GM06990 (cell line): Measurements from ENCODE around the gene KLHL36.
"Not testable (repeated sequence)": the region's sequence is repeated elsewhere in the genome, so short reads cannot be mapped to it uniquely, and the experiment has no call there.

Experiments used
- DNase-seq: peaks from one replicate; pipeline ENCODE4 v3.0.0-alpha.2; 2011; ENCODE audit not compliant: insufficient read length; ENCODE audit errors: extremely low read depth
- H3K27me3 ChIP-seq: replicated peaks from 2 replicates; pipeline ENCODE4 v1.6.0; 2011; ENCODE audit warnings: low read length; ENCODE audit not compliant: control insufficient read depth, insufficient read depth
- H3K36me3 ChIP-seq: 2 replicates; pipeline ENCODE4 v1.5.1; 2011; ENCODE audit warnings: low read length; ENCODE audit not compliant: control insufficient read depth, insufficient read depth
- H3K4me3 ChIP-seq: replicated peaks from 2 replicates; pipeline ENCODE4 v1.5.1; 2011; ENCODE audit warnings: low read depth, mild to moderate bottlenecking, control low read depth, low read length
- TF ChIP-seq, protein P1 (sequence below): IDR thresholded peaks from 2 replicates; pipeline ENCODE4 v1.5.1; 2011; ENCODE audit warnings: low read length, control low read depth, mild to moderate bottlenecking, inconsistent platforms; ENCODE audit not compliant: insufficient read depth, poor library complexity, severe bottlenecking

KLHL36 gene

DNA sequence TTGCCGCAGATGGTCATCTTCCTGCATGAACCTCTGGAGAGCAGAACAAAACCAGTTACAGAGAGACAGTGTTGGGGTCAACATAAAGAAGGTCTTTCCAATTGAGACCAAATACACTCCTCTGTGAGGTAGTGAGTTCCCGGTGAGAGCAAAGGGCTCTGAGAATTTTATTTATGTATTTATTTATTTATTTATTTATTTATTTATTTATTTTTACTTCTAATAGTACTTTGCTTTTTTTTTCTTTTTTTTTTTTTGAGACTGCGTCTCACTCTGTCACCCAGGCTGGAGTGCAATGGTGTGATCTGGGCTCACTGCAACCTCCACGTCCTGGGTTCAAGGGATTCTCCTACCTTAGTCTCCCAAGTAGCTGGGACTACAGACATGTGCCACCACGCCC lies 18.3 kb upstream of the KLHL36 start:
- Histone ChIP-seq H3K4me3 (no peak overlapping the region), H3K36me3 (no peaks in the 10 kb centered on the region), H3K27me3 (no peaks in the 10 kb centered on the region)
- TF ChIP-seq, protein P1, sequence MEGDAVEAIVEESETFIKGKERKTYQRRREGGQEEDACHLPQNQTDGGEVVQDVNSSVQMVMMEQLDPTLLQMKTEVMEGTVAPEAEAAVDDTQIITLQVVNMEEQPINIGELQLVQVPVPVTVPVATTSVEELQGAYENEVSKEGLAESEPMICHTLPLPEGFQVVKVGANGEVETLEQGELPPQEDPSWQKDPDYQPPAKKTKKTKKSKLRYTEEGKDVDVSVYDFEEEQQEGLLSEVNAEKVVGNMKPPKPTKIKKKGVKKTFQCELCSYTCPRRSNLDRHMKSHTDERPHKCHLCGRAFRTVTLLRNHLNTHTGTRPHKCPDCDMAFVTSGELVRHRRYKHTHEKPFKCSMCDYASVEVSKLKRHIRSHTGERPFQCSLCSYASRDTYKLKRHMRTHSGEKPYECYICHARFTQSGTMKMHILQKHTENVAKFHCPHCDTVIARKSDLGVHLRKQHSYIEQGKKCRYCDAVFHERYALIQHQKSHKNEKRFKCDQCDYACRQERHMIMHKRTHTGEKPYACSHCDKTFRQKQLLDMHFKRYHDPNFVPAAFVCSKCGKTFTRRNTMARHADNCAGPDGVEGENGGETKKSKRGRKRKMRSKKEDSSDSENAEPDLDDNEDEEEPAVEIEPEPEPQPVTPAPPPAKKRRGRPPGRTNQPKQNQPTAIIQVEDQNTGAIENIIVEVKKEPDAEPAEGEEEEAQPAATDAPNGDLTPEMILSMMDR: no peak
- DNase-seq: no peak

GRCh38 chr16:84630446-84631152 lies 17.7 kb upstream of the KLHL36 start:
- Histone ChIP-seq H3K27me3 (no peaks in the 10 kb centered on the region), H3K36me3 (no peaks in the 10 kb centered on the region), H3K4me3 (no peak overlapping the region)
- DNase-seq: no peak
- TF ChIP-seq, protein P1: no peak

DNA sequence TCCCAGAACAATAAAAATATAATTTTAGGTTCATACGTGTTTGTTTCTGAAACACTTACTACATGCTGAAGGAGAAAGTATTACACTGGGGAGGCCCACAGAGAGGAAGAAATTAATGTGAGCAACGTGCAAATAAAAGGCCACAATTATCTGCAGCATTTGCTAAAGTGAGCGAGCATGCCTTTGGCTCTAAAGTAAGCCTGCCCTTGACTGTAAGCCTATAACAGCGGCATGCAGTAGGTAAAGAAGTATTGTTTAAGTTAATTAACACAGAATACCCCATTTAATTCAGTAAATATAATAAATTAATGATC lies 17.2 kb upstream of the KLHL36 start:
- no peaks in the 10 kb centered on the region for H3K36me3 ChIP-seq
- H3K27me3 ChIP-seq: no peaks in the 10 kb centered on the region
- no peak for DNase-seq
- no peak overlapping the region for H3K4me3 ChIP-seq
- TF ChIP-seq, protein P1: no peak

- Histone ChIP-seq H3K27me3 (no peaks in the 10 kb centered on the region), H3K36me3 (no peaks in the 10 kb centered on the region), H3K4me3 (no peak overlapping the region)
- no peak for DNase-seq
- TF ChIP-seq, protein P1: no peak
These were observed 16.4 kb upstream of the KLHL36 start for GRCh38 chr16:84631886-84632285.

DNA sequence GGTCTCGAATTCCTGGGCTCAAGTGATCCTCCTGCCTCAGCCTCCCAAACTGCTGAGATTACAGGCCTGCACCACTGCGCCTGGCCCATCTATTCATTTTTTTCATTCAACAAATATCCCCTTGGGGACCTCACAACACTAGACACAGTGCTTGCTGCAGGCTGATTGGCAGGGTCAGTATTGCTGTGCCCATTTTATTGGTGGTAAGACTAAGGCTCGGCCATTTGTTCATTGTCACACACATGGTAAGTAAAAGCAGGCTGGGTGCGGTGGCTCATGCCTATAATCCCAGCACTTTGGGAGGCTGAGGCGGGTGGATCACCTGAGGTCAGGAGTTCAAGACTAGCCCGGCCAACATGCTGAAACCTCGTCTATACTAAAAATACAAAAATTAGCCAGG lies 15.4 kb upstream of the KLHL36 start:
- not testable (repeated sequence) for H3K36me3 ChIP-seq, DNase-seq, H3K27me3 ChIP-seq, H3K4me3 ChIP-seq

GRCh38 chr16:84633622-84634021 lies 14.7 kb upstream of the KLHL36 start:
- Histone ChIP-seq H3K27me3 (no peaks in the 10 kb centered on the region), H3K4me3 (no peak overlapping the region), H3K36me3 (no peaks in the 10 kb centered on the region)
- TF ChIP-seq, protein P1: no peak
- no peak for DNase-seq
